A673 (cell line): ENCODE data around the gene TACR2. TPM values are rescaled to one million over a fixed set of nuclear protein-coding genes. Genes with fewer than 3 reads are reported as not detected.

ENCODE experiments used
- BruUV-seq: library from RNA; stranded (reverse); fragments of 400-500 nt; replicated peaks from 2 replicates; lab custom pipeline; 2021; lab: Mats Ljungman, UMichigan
- CTCF ChIA-PET: fragments of 300-600 bp; sonication (Branson Sonifier 250); formaldehyde crosslinking; loops from one replicate; lab custom pipeline; 2022; ENCODE audit warnings: antibody characterized with exemption; lab: Charles Lee
- POLR2A ChIA-PET: fragments of 300-600 bp; sonication (Branson Sonifier 250); formaldehyde crosslinking; loops from one replicate; lab custom pipeline; 2022; ENCODE audit warnings: antibody characterized with exemption; ENCODE audit not compliant: low non-redundant PET; lab: Charles Lee
- DNase-seq: peaks from one replicate; pipeline ENCODE4 v3.0.0-alpha.2; 2015; ENCODE audit warnings: low spot score
- H3K27ac ChIP-seq: fragments of 200-600 bp; sonication (generic); 2 replicates; pipeline ENCODE4 v1.5.1; 2016; ENCODE audit warnings: mixed run types, low read depth, mild to moderate bottlenecking, mixed read lengths, antibody characterized with exemption, low read length; ENCODE audit not compliant: poor library complexity, severe bottlenecking
- H3K27me3 ChIP-seq: fragments of 200-600 bp; sonication (generic); replicated peaks from 2 replicates; pipeline ENCODE4 v1.6.1; 2017; ENCODE audit warnings: mixed run types, low read depth, mild to moderate bottlenecking, mixed read lengths, antibody characterized with exemption, low read length; ENCODE audit not compliant: insufficient read depth, poor library complexity
- H3K36me3 ChIP-seq: fragments of 200-600 bp; sonication (generic); 2 replicates; pipeline ENCODE4 v1.6.1; 2016; ENCODE audit warnings: mixed run types, mild to moderate bottlenecking, mixed read lengths, antibody characterized with exemption, low read length; ENCODE audit not compliant: insufficient read depth, poor library complexity, severe bottlenecking
- H3K4me1 ChIP-seq: fragments of 200-600 bp; sonication (generic); 2 replicates; pipeline ENCODE4 v1.6.1; 2017; ENCODE audit warnings: mixed run types, mild to moderate bottlenecking, mixed read lengths, antibody characterized with exemption, low read length; ENCODE audit not compliant: insufficient read depth, poor library complexity, severe bottlenecking
- H3K4me3 ChIP-seq: fragments of 200-600 bp; sonication (generic); 2 replicates; pipeline ENCODE4 v1.5.1; 2016; ENCODE audit warnings: low read depth, mixed run types, mild to moderate bottlenecking, mixed read lengths, low read length; ENCODE audit not compliant: poor library complexity, severe bottlenecking
- H3K9me3 ChIP-seq: fragments of 200-600 bp; sonication (generic); 2 replicates; pipeline ENCODE4 v1.6.1; 2016; ENCODE audit warnings: mixed run types, low read depth, mild to moderate bottlenecking, mixed read lengths, antibody characterized with exemption, low read length; ENCODE audit not compliant: poor library complexity, severe bottlenecking
- CTCF ChIP-seq: fragments of 300-800, 200-600 bp; sonication (generic); conservative IDR thresholded peaks from 2 replicates; pipeline ENCODE4 v1.5.1; 2017; ENCODE audit warnings: low read depth, mild to moderate bottlenecking, antibody characterized with exemption, low read length, moderate library complexity, mixed read lengths
- EZH2 ChIP-seq: fragments of 200-600 bp; sonication (generic); IDR thresholded peaks from 2 replicates; pipeline ENCODE4 v1.6.1; 2017; ENCODE audit warnings: borderline replicate concordance, low read depth, mild to moderate bottlenecking, mixed read lengths, antibody characterized with exemption, low read length; ENCODE audit not compliant: poor library complexity, severe bottlenecking
- intact Hi-C: fragments of 100-400 bp; cut with micrococcal nuclease; formaldehyde crosslinking; loops from one replicate; pipeline ENCODE4 v1.10.0; 2022; ENCODE audit not compliant: unreplicated experiment
- total RNA-seq: library from RNA; stranded (reverse); gene quantifications from 2 replicates; pipeline ENCODE4 v1.2.3, GENCODE V29; 2021

The TACR2 gene
- total RNA-seq, 1 experiment from 2014 or later: 0.21 TPM

- POLR2A ChIA-PET: no interaction called here
- Histone ChIP-seq H3K36me3 (peaks cover 13% of the 10 kb centered on the region), H3K9me3 (no peaks in the 10 kb centered on the region), H3K4me3 (no peak overlapping the region), H3K27me3 (no peaks in the 10 kb centered on the region), H3K27ac (no peak overlapping the region), H3K4me1 (peaks cover 22% of the 10 kb centered on the region)
- DNase-seq: no peak
- intact Hi-C loops: no loop called here
- TSS peak; percentile 95 for BruUV-seq
- CTCF ChIA-PET: no interaction called here
- TF ChIP-seq CTCF (no peak), EZH2 (no peak)
Observed at GRCh38 chr10:69401416-69401815, 15.3 kb downstream of the TACR2 start.

GRCh38 chr10:69400936-69401335, 15.8 kb downstream of the TACR2 start:
- Histone ChIP-seq H3K36me3 (peaks cover 13% of the 10 kb centered on the region), H3K27me3 (no peaks in the 10 kb centered on the region), H3K4me3 (no peak overlapping the region), H3K4me1 (peaks cover 22% of the 10 kb centered on the region), H3K27ac (no peak overlapping the region), H3K9me3 (no peaks in the 10 kb centered on the region)
- BruUV-seq: no TSS peak
- CTCF ChIA-PET: no interaction called here
- intact Hi-C loops: no loop called here
- TF ChIP-seq CTCF (no peak), EZH2 (no peak)
- no peak for DNase-seq
- POLR2A ChIA-PET: no interaction called here

GRCh38 chr10:69398466-69398865, 18.3 kb downstream of the TACR2 start:
- no peak for TF ChIP-seq CTCF
- TF ChIP-seq EZH2: no peak

More at GRCh38 chr10:69398466-69398865, 18.3 kb downstream of the TACR2 start:
- Histone ChIP-seq H3K9me3 (no peaks in the 10 kb centered on the region), H3K36me3 (peaks cover 13% of the 10 kb centered on the region), H3K4me1 (peaks cover 22% of the 10 kb centered on the region), H3K27ac (peak overlapping the region; percentile 45), H3K4me3 (no peak overlapping the region), H3K27me3 (no peaks in the 10 kb centered on the region)
- DNase-seq: no peak
- BruUV-seq: no TSS peak
- CTCF ChIA-PET: interaction anchor here (2.0 kb wide), 1 partner anchor 10 kb away, joined by 12 read pairs; no protein-coding TSS in a partner anchor
- intact Hi-C loops: loop anchor here (10.0 kb wide), 1 partner anchor 304 kb away; no protein-coding TSS in a partner anchor
- POLR2A ChIA-PET: no interaction called here
